ENCODE measurements around the gene MAP3K10.

The MAP3K10 gene

GRCh38 chr19:40243181-40243580, 52.0 kb downstream of the MAP3K10 start:
- no peak overlapping the region for H3K27ac ChIP-seq
- TF ChIP-seq CTCF (conservative IDR thresholded peaks at IDR 0.05), result no peak

- no peak overlapping the region for H3K27ac ChIP-seq
- TF ChIP-seq CTCF (conservative IDR thresholded peaks at IDR 0.05), result no peak
Observed at GRCh38 chr19:40244579-40245317, 53.5 kb downstream of the MAP3K10 start.

GRCh38 chr19:40245506-40246128, 54.4 kb downstream of the MAP3K10 start:
- TF ChIP-seq CTCF (conservative IDR thresholded peaks at IDR 0.05), result no peak
- H3K27ac ChIP-seq, result no peak overlapping the region

- TF ChIP-seq CTCF (conservative IDR thresholded peaks at IDR 0.05), result no peak
- peak overlapping the region; percentile 58; the same call in 1 of the 2 replicates for H3K27ac ChIP-seq
Observed at GRCh38 chr19:40246292-40247073, 55.3 kb downstream of the MAP3K10 start.

GRCh38 chr19:40247178-40247577, 56.0 kb downstream of the MAP3K10 start:
- peak overlapping the region; percentile 58; the same call in 1 of the 2 replicates for H3K27ac ChIP-seq

GRCh38 chr19:40247735-40248262, 56.6 kb downstream of the MAP3K10 start:
- TF ChIP-seq CTCF (conservative IDR thresholded peaks at IDR 0.05), result no peak
- peak overlapping the region; percentile 58 for H3K27ac ChIP-seq

More at GRCh38 chr19:40247178-40247577, 56.0 kb downstream of the MAP3K10 start:
- no peak for TF ChIP-seq CTCF (conservative IDR thresholded peaks at IDR 0.05)

GRCh38 chr19:40249201-40249600, 58.0 kb downstream of the MAP3K10 start:
- TF ChIP-seq CTCF (conservative IDR thresholded peaks at IDR 0.05), result no peak
- H3K27ac ChIP-seq, result peak overlapping the region; percentile 94

All from VCaP (cell line).